LNCaP clone FGC (cell line): Measurements from ENCODE around the gene SMG6.

Experiments
- DNase-seq: peaks from one replicate; pipeline ENCODE4 v3.0.0-alpha.2; 2011; ENCODE audit warnings: low read depth
- H3K4me3 ChIP-seq: 2 replicates; pipeline ENCODE4 v1.5.1; 2011; ENCODE audit warnings: mild to moderate bottlenecking, low read depth, low read length, control low read depth
- TF ChIP-seq, protein P1 (sequence below): IDR thresholded peaks from 2 replicates; pipeline ENCODE4 v1.5.1; 2012; ENCODE audit warnings: mild to moderate bottlenecking; ENCODE audit not compliant: control insufficient read depth, insufficient read depth; ENCODE audit errors: extremely low read depth

Gene SMG6

DNA sequence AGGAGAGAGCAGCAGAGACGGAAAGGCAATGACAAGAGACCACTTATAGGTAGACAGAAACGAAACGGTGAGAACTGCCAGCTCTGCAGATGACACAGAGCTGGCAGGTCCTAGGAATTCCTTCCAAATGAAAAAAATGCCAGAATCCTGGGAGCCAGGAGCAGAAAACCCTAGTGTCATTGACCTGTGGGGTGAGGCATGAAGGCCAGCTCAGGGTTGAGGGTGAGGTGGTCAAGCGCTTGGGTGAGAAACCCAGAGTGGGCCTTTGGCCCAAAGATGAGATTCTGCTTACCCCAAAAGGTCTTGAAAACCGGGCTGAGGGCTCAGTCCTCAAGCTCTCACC is 239.5 kb downstream of the SMG6 start:
- TF ChIP-seq, protein P1, sequence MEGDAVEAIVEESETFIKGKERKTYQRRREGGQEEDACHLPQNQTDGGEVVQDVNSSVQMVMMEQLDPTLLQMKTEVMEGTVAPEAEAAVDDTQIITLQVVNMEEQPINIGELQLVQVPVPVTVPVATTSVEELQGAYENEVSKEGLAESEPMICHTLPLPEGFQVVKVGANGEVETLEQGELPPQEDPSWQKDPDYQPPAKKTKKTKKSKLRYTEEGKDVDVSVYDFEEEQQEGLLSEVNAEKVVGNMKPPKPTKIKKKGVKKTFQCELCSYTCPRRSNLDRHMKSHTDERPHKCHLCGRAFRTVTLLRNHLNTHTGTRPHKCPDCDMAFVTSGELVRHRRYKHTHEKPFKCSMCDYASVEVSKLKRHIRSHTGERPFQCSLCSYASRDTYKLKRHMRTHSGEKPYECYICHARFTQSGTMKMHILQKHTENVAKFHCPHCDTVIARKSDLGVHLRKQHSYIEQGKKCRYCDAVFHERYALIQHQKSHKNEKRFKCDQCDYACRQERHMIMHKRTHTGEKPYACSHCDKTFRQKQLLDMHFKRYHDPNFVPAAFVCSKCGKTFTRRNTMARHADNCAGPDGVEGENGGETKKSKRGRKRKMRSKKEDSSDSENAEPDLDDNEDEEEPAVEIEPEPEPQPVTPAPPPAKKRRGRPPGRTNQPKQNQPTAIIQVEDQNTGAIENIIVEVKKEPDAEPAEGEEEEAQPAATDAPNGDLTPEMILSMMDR = no peak
- no peak for DNase-seq
- H3K4me3 ChIP-seq = no peak overlapping the region

- DNase-seq = no peak
- TF ChIP-seq, protein P1 = no peak
Measured at GRCh38 chr17:2063261-2064146, 240.1 kb downstream of the SMG6 start.

DNA sequence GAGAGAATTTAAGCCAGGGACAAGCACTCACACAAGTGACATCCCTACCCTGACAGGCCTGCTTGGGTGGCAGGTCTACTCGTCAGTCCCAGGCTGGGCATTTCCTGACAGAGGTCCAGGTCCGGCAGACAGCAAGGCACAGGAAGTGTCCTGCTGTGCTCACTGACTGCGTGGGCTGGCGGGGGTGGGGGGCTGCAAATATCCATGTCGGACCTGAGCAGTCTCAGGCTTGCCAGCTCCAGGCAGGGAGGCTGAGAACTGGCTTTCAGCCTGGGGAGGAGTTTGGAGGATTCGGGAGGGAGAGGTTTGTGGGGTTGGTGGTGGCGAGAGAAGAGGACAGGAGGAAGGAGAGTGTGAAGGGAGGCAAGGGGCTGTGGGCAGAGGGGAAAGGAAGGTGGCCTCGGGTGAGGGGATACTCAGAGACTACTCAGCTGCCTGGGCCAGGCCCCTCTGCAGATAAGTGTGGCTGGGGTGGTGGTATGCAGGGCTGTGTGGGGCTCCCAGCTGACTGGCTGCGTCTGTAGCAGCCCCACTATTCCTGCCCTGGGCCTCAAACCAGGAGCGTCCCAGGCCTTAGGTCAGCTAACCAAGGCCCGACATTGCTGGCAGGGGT is 240.9 kb downstream of the SMG6 start:
- TF ChIP-seq, protein P1 = no peak
- DNase-seq = no peak
- H3K4me3 ChIP-seq = no peak overlapping the region

More at GRCh38 chr17:2063261-2064146, 240.1 kb downstream of the SMG6 start:
- no peak overlapping the region for H3K4me3 ChIP-seq

DNA sequence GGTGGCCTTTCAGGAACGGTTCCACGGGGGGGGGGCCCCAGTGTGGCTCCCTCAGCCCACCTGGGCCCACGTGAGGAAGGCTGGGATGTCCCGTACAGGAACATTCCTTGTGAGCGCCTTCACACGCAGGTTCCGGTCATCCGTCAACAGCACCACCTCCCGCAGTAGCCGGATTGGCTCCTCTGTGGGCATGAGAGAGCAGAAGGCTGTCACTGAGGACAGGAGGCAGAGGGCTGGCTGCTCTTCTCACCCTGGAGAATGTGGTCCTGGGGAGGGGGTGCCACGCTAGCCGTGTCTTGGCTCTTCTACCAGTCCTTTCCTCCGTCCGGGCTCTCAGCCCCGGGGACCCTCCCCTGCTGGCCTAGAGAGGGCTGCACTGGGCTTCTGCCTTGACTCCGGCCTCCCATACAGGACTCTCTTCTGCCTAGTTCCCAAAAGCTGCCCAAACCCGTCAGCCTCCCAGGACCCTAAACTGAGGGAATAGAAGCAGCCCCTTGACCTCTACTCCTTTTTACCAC is 242.1 kb downstream of the SMG6 start:
- no peak for DNase-seq
- TF ChIP-seq, protein P1 = no peak
- H3K4me3 ChIP-seq = no peak overlapping the region

GRCh38 chr17:2060681-2061440 is 242.7 kb downstream of the SMG6 start:
- no peak overlapping the region for H3K4me3 ChIP-seq

DNA sequence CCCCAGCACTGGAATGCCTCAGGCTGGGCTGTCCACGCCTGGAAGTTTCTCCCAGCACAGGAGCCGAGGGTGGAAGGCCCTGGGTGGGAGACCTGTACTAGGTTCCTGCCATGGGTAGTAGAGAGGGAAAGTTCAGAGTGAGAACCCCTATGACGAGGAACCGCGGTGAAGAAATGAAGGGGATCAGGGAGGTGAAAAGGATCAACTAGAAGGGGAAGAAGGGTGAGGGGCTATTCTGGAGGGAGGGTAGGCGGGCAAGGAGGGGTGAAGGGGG is 243.3 kb downstream of the SMG6 start:
- TF ChIP-seq, protein P1 = no peak
- no peak for DNase-seq
- no peak overlapping the region for H3K4me3 ChIP-seq

More at GRCh38 chr17:2060681-2061440, 242.7 kb downstream of the SMG6 start:
- TF ChIP-seq, protein P1 = no peak
- no peak for DNase-seq
